Liver (tissue), 9 donors: ENCODE measurements around the gene HMGB2. TPM values are rescaled to one million over a fixed set of nuclear protein-coding genes. Genes with fewer than 3 reads are reported as not detected.

Experiments used
- DNase-seq: peaks from one replicate; pipeline ENCODE4 v3.0.0-alpha.2; 2017; ENCODE audit warnings: low spot score
- H3K27ac ChIP-seq, 2 donors: one replicate each; pipeline ENCODE4 v1.7.0; 2013; ENCODE audit warnings: inconsistent platforms in 2 of 2, low read length in 2 of 2, control low read depth in 1 of 2, low read depth in 1 of 2, mild to moderate bottlenecking in 1 of 2
- H3K27me3 ChIP-seq, 4 donors: one replicate each; pipeline versions ENCODE4 v1.6.1 to v1.7.0; 2013; ENCODE audit warnings: low read length in 3 of 4, inconsistent platforms in 1 of 4, mild to moderate bottlenecking in 1 of 4, moderate library complexity in 1 of 4; ENCODE audit not compliant: control insufficient read depth in 4 of 4, insufficient read depth in 4 of 4
- H3K36me3 ChIP-seq, 4 donors: one replicate each; pipeline versions ENCODE4 v1.6.1 to v1.7.0; 2013; ENCODE audit warnings: low read length in 3 of 4, mild to moderate bottlenecking in 3 of 4, low read depth in 1 of 4, moderate library complexity in 1 of 4; ENCODE audit not compliant: control insufficient read depth in 4 of 4, insufficient read depth in 3 of 4
- H3K4me1 ChIP-seq, 4 donors: one replicate each; pipeline versions ENCODE4 v1.6.1 to v1.7.0; 2013; ENCODE audit warnings: low read length in 3 of 4, mild to moderate bottlenecking in 3 of 4, moderate library complexity in 1 of 4; ENCODE audit not compliant: control insufficient read depth in 4 of 4, insufficient read depth in 4 of 4
- H3K4me3 ChIP-seq, 3 donors: one replicate each; pipeline versions ENCODE4 v1.6.1 to v1.7.0; 2013; ENCODE audit warnings: low read length in 3 of 3, control low read depth in 1 of 3, low read depth in 1 of 3, mild to moderate bottlenecking in 1 of 3
- H3K9ac ChIP-seq, 2 donors: one replicate each; pipeline ENCODE4 v1.7.0; 2013; ENCODE audit warnings: low read length in 2 of 2, mild to moderate bottlenecking in 2 of 2, moderate library complexity in 2 of 2, control low read depth in 1 of 2, low read depth in 1 of 2
- H3K9me3 ChIP-seq, 4 donors: one replicate each; pipeline versions ENCODE4 v1.6.1 to v1.7.0; 2013; ENCODE audit warnings: low read length in 3 of 4; ENCODE audit not compliant: control insufficient read depth in 4 of 4
- ATF3 ChIP-seq: IDR thresholded peaks from 2 replicates; pipeline ENCODE4 v1.6.1; 2016; ENCODE audit warnings: antibody characterized with exemption
- CTCF ChIP-seq: fragments of 150-350 bp; IDR thresholded peaks from 2 replicates; pipeline ENCODE4 v1.5.1; 2017; ENCODE audit warnings: improper control_type of control experiment, low read depth, low read length; ENCODE audit not compliant: missing input control
- EGR1 ChIP-seq, 2 donors: IDR thresholded peaks; 2 replicates each; pipeline ENCODE4 v1.6.1; 2016 to 2018; ENCODE audit warnings: antibody characterized with exemption in 2 of 2, low read depth in 2 of 2
- FOXA1 ChIP-seq: IDR thresholded peaks from 2 replicates; pipeline ENCODE4 v1.6.1; 2016; ENCODE audit warnings: antibody characterized with exemption
- GABPA ChIP-seq, 2 donors: IDR thresholded peaks in 1 of 2; conservative IDR thresholded peaks in 1 of 2; 2 replicates each; pipeline ENCODE4 v1.6.1; 2016; ENCODE audit warnings: antibody characterized with exemption in 2 of 2, mild to moderate bottlenecking in 1 of 2, moderate library complexity in 1 of 2
- HNF4A ChIP-seq, 2 donors: conservative IDR thresholded peaks; 2 replicates each; pipeline ENCODE4 v1.6.1; 2016; ENCODE audit warnings: antibody characterized with exemption in 2 of 2, mild to moderate bottlenecking in 2 of 2
- HNF4G ChIP-seq: IDR thresholded peaks from 2 replicates; pipeline ENCODE4 v1.6.1; 2016; ENCODE audit warnings: antibody characterized with exemption
- JUND ChIP-seq, 2 donors: IDR thresholded peaks; 2 replicates each; pipeline ENCODE4 v1.6.1; 2016; ENCODE audit warnings: antibody characterized with exemption in 2 of 2
- MAX ChIP-seq: IDR thresholded peaks from 2 replicates; pipeline ENCODE4 v1.6.1; 2016; ENCODE audit warnings: antibody characterized with exemption
- RXRA ChIP-seq, 2 donors: IDR thresholded peaks; 2 replicates each; pipeline ENCODE4 v1.6.1; 2017 to 2018; ENCODE audit warnings: antibody characterized with exemption in 2 of 2, mild to moderate bottlenecking in 1 of 2
- SP1 ChIP-seq: IDR thresholded peaks from 2 replicates; pipeline ENCODE4 v1.6.1; 2018; ENCODE audit warnings: antibody characterized with exemption, mild to moderate bottlenecking
- TAF1 ChIP-seq: conservative IDR thresholded peaks from 2 replicates; pipeline ENCODE4 v1.6.1; 2016; ENCODE audit warnings: antibody characterized with exemption, mild to moderate bottlenecking
- YY1 ChIP-seq: IDR thresholded peaks from 2 replicates; pipeline ENCODE4 v1.6.1; 2016; ENCODE audit warnings: antibody characterized with exemption, mild to moderate bottlenecking
- WGBS: extraction: QIAGEN DNeasy Blood & Tissue Kit; methylation state at CpG from one replicate; pipeline ENCODE4 v1.1.7; 2013; 5-methylcytosine and 5-hydroxymethylcytosine counted together
- polyA plus RNA-seq, 2 donors: library from polyadenylated mRNA; stranded (reverse) in 1 of 2; unstranded in 1 of 2; fragments of 200-250 nt in 1 of 2; fragments of >200 nt in 1 of 2; fragmentation: Nextera tagmentation in 1 of 2; extraction: Ambion mirVana in 1 of 2; gene quantifications; one replicate each; pipeline versions ENCODE4 v1.2.1 to v1.2.3, GENCODE V29; 2013 to 2015
- total RNA-seq, 2 donors: library from RNA; depleted of rRNA; stranded (reverse); fragments of >200 nt; gene quantifications; one replicate each; pipeline ENCODE4 v1.2.3, GENCODE V29; 2014
- TF ChIP-seq, protein P1 (sequence below): IDR thresholded peaks from 2 replicates; pipeline ENCODE4 v1.6.1; 2016; ENCODE audit warnings: antibody characterized with exemption, mild to moderate bottlenecking
- donor health status: healthy.
- donor health status: healthy.
- donor health status: healthy.
- donor health status: healthy.
- donor health status: healthy.

The HMGB2 gene
- total and polyA plus RNA-seq, 4 donors, result 7.2 to 271 (median 16.9) TPM

- Histone ChIP-seq H3K9ac (no peak overlapping the region), H3K27me3 (no peaks in the 10 kb centered on the region), H3K4me1 (peaks cover 0 to 7% (median 2%) of the 10 kb centered on the region in 4 donors), H3K4me3 (no peak overlapping the region), H3K27ac (no peak overlapping the region), H3K9me3 (no peaks in the 10 kb centered on the region), H3K36me3 (no peaks in the 10 kb centered on the region)
- TF ChIP-seq EGR1 (IDR thresholded peaks at IDR 0.05; ENCODE audit: low read depth in 2 of 2), result no peak
- TF ChIP-seq JUND (IDR thresholded peaks at IDR 0.05), result no peak
- TF ChIP-seq RXRA (IDR thresholded peaks at IDR 0.05), result no peak
- TF ChIP-seq ATF3, result no peak
- no peak for TF ChIP-seq YY1
- TF ChIP-seq TAF1, result no peak
- no peak for TF ChIP-seq GABPA (IDR thresholded peaks at IDR 0.05 in 1 of 2, conservative IDR thresholded peaks at IDR 0.05 in 1 of 2)
- no peak for TF ChIP-seq HNF4A (conservative IDR thresholded peaks at IDR 0.05)
- TF ChIP-seq CTCF, result no peak
- TF ChIP-seq, protein P1, sequence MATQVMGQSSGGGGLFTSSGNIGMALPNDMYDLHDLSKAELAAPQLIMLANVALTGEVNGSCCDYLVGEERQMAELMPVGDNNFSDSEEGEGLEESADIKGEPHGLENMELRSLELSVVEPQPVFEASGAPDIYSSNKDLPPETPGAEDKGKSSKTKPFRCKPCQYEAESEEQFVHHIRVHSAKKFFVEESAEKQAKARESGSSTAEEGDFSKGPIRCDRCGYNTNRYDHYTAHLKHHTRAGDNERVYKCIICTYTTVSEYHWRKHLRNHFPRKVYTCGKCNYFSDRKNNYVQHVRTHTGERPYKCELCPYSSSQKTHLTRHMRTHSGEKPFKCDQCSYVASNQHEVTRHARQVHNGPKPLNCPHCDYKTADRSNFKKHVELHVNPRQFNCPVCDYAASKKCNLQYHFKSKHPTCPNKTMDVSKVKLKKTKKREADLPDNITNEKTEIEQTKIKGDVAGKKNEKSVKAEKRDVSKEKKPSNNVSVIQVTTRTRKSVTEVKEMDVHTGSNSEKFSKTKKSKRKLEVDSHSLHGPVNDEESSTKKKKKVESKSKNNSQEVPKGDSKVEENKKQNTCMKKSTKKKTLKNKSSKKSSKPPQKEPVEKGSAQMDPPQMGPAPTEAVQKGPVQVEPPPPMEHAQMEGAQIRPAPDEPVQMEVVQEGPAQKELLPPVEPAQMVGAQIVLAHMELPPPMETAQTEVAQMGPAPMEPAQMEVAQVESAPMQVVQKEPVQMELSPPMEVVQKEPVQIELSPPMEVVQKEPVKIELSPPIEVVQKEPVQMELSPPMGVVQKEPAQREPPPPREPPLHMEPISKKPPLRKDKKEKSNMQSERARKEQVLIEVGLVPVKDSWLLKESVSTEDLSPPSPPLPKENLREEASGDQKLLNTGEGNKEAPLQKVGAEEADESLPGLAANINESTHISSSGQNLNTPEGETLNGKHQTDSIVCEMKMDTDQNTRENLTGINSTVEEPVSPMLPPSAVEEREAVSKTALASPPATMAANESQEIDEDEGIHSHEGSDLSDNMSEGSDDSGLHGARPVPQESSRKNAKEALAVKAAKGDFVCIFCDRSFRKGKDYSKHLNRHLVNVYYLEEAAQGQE, result no peak
- TF ChIP-seq HNF4G, result no peak
- WGBS, result 41% methylated on average over 2 of the region's 2 CpGs
- DNase-seq, result no peak
Measured at GRCh38 chr4:173365359-173365996, 31.3 kb upstream of the HMGB2 start.

DNA sequence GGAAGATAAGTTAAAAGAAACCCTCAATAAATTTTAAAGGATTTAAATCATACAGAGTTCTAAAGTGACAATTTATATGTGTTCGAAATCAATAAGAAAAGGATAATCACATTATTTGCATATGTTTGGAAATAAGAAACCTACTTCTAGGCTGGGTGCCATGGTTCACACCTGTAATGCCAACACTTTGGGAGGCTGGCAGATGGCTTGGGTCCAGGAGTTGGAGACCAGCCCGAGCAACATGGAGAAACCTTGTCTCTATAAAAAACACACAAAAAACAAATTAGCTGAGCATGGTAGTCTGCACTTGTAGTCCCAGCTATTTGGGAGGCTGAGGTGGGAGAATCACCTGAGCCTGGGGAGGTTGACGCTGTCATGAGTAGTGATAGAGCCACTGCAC is 28.5 kb upstream of the HMGB2 start:
- no peak for DNase-seq
- Histone ChIP-seq H3K27ac (no peak overlapping the region), H3K27me3 (no peaks in the 10 kb centered on the region), H3K4me1 (no peaks in the 10 kb centered on the region), H3K9me3 (no peaks in the 10 kb centered on the region), H3K4me3 (no peak overlapping the region), H3K9ac (no peak overlapping the region), H3K36me3 (no peaks in the 10 kb centered on the region)
- WGBS, result 94% methylated on average over 3 of the region's 3 CpGs
- TF ChIP-seq FOXA1 (no peak), EGR1 (IDR thresholded peaks at IDR 0.05; ENCODE audit: low read depth in 2 of 2) (no peak), TAF1 (no peak), YY1 (no peak), GABPA (IDR thresholded peaks at IDR 0.05 in 1 of 2, conservative IDR thresholded peaks at IDR 0.05 in 1 of 2) (no peak), MAX (no peak), HNF4A (conservative IDR thresholded peaks at IDR 0.05) (no peak), HNF4G (no peak), RXRA (IDR thresholded peaks at IDR 0.05) (no peak), ATF3 (no peak), SP1 (no peak)
- TF ChIP-seq, protein P1, result no peak
